OCI-LY7 (cell line): ENCODE data around the gene KLC1. TPM values are rescaled to one million over a fixed set of nuclear protein-coding genes. Genes with fewer than 3 reads are reported as not detected.

Experiments
- BruUV-seq: library from RNA; stranded (reverse); fragments of 400-500 nt; replicated peaks from 2 replicates; lab custom pipeline; 2021; lab: Mats Ljungman, UMichigan
- CTCF ChIA-PET: fragments of 300-600 bp; sonication (Branson Sonifier 250); formaldehyde crosslinking; loops from one replicate; lab custom pipeline; 2022; ENCODE audit warnings: antibody characterized with exemption; ENCODE audit not compliant: unreplicated experiment; lab: Charles Lee
- POLR2A ChIA-PET: fragments of 300-600 bp; sonication (Branson Sonifier 250); formaldehyde crosslinking; loops from one replicate; lab custom pipeline; 2022; ENCODE audit warnings: antibody characterized with exemption; lab: Charles Lee
- DNase-seq: peaks from one replicate; pipeline ENCODE4 v3.0.0-alpha.2; 2015; ENCODE audit warnings: low spot score
- H2AFZ ChIP-seq: fragments of 200-600 bp; sonication (generic), shearing (Covaris generic); 2 replicates; pipeline ENCODE4 v1.6.1; 2014; ENCODE audit warnings: mild to moderate bottlenecking, antibody characterized with exemption, low read length, moderate library complexity
- H3K27ac ChIP-seq: fragments of 200-600 bp; sonication (generic); 2 replicates; pipeline ENCODE4 v1.5.1; 2014; ENCODE audit warnings: mixed run types, low read depth, mild to moderate bottlenecking, moderate library complexity, low read length, inconsistent platforms; ENCODE audit not compliant: poor library complexity, severe bottlenecking
- H3K36me3 ChIP-seq: fragments of 200-600 bp; sonication (generic); 2 replicates; pipeline ENCODE4 v1.6.1; 2014; ENCODE audit warnings: mild to moderate bottlenecking, antibody characterized with exemption, low read length, moderate library complexity, mixed read lengths; ENCODE audit not compliant: insufficient read depth
- H3K4me1 ChIP-seq: fragments of 200-600 bp; sonication (generic); 2 replicates; pipeline ENCODE4 v1.5.1; 2014; ENCODE audit warnings: mild to moderate bottlenecking, low read length; ENCODE audit not compliant: insufficient read depth, poor library complexity, severe bottlenecking
- H3K4me2 ChIP-seq: fragments of 200-600 bp; sonication (generic); 2 replicates; pipeline ENCODE4 v1.6.1; 2014; ENCODE audit warnings: mild to moderate bottlenecking, low read length
- H3K4me3 ChIP-seq: fragments of 200-600 bp; sonication (generic); 2 replicates; pipeline ENCODE4 v1.5.1; 2014; ENCODE audit warnings: mild to moderate bottlenecking, low read depth, low read length; ENCODE audit not compliant: poor library complexity, severe bottlenecking
- H3K79me2 ChIP-seq: fragments of 200-600 bp; sonication (generic); 2 replicates; pipeline ENCODE4 v1.6.1; 2016; ENCODE audit warnings: low read depth, mild to moderate bottlenecking, low read length, moderate library complexity, mixed read lengths; ENCODE audit not compliant: insufficient read depth
- H3K9me2 ChIP-seq: fragments of 200-600 bp; sonication (generic); 2 replicates; pipeline ENCODE4 v1.6.1; 2016; ENCODE audit warnings: mild to moderate bottlenecking, low read length, mixed read lengths; ENCODE audit not compliant: insufficient read depth
- H3K9me3 ChIP-seq: fragments of 200-600 bp; sonication (generic); 2 replicates; pipeline ENCODE4 v1.6.1; 2014; ENCODE audit warnings: mild to moderate bottlenecking, mixed run types, low read length, mixed read lengths
- H4K20me1 ChIP-seq: fragments of 200-600 bp; sonication (generic); 2 replicates; pipeline ENCODE4 v1.6.1; 2014; ENCODE audit warnings: mild to moderate bottlenecking, antibody characterized with exemption, low read length, moderate library complexity, mixed read lengths; ENCODE audit not compliant: insufficient read depth
- CTCF ChIP-seq: fragments of 200-600 bp; sonication (generic); conservative IDR thresholded peaks from 2 replicates; pipeline ENCODE4 v1.5.1; 2014; ENCODE audit warnings: mild to moderate bottlenecking, antibody characterized with exemption, low read length, moderate library complexity, mixed read lengths
- EZH2phosphoT487 ChIP-seq: fragments of 200-600 bp; sonication (generic); IDR thresholded peaks from 2 replicates; pipeline ENCODE4 v1.6.1; 2018; ENCODE audit warnings: low read depth, borderline replicate concordance, mild to moderate bottlenecking, mixed run types, antibody characterized with exemption, low read length, moderate library complexity, mixed read lengths
- intact Hi-C: fragments of 100-400 bp; cut with micrococcal nuclease; formaldehyde crosslinking; loops from one replicate; pipeline ENCODE4 v1.10.0; 2022; ENCODE audit not compliant: unreplicated experiment
- total RNA-seq, 2 experiments: library from RNA; depleted of rRNA in 1 of 2; stranded (reverse); fragments of >200 nt in 1 of 2; shearing (Covaris generic) in 1 of 2; gene quantifications; 2 replicates each; pipeline ENCODE4 v1.2.3, GENCODE V29; 2014 to 2022

Gene KLC1
- total RNA-seq, 2 experiments from 2014 or later = 147 to 157 TPM

- H3K4me1 ChIP-seq = peaks cover 22% of the 10 kb centered on the region
- H3K79me2 ChIP-seq = peaks cover 15% of the 10 kb centered on the region
- POLR2A ChIA-PET = no interaction called here
- no peak overlapping the region for H2AFZ ChIP-seq
- intact Hi-C loops = no loop called here
- BruUV-seq = no TSS peak
- no peaks in the 10 kb centered on the region for H3K9me3 ChIP-seq
- no peak overlapping the region for H3K27ac ChIP-seq
- TF ChIP-seq EZH2phosphoT487 (no peak), CTCF (no peak)
- no peak overlapping the region for H3K4me3 ChIP-seq
- H3K4me2 ChIP-seq = no peak overlapping the region
- H3K36me3 ChIP-seq = peaks cover 96% of the 10 kb centered on the region
- peaks cover 3% of the 10 kb centered on the region; the same call in 1 of the 2 replicates for H4K20me1 ChIP-seq
- no peak for DNase-seq
- CTCF ChIA-PET = no interaction called here
- H3K9me2 ChIP-seq = no peaks in the 10 kb centered on the region
Observed at GRCh38 chr14:103708750-103709187, 79.8 kb downstream of the KLC1 start.

GRCh38 chr14:103709814-103710213 lies 80.8 kb downstream of the KLC1 start:
- Histone ChIP-seq H3K79me2 (peaks cover 26% of the 10 kb centered on the region), H3K9me3 (no peaks in the 10 kb centered on the region), H3K36me3 (peaks cover 92% of the 10 kb centered on the region), H3K4me2 (no peak overlapping the region), H2AFZ (no peak overlapping the region), H3K4me1 (peaks cover 27% of the 10 kb centered on the region), H3K27ac (no peak overlapping the region), H4K20me1 (peaks cover 8% of the 10 kb centered on the region), H3K9me2 (no peaks in the 10 kb centered on the region), H3K4me3 (no peak overlapping the region)
- no peak for DNase-seq
- CTCF ChIA-PET = no interaction called here
- no peak for TF ChIP-seq EZH2phosphoT487
- no peak for TF ChIP-seq CTCF
- intact Hi-C loops = no loop called here
- POLR2A ChIA-PET = no interaction called here
- BruUV-seq = no TSS peak

- no peak overlapping the region for H3K27ac ChIP-seq
- H3K79me2 ChIP-seq = peaks cover 29% of the 10 kb centered on the region
Observed at GRCh38 chr14:103710771-103711377, 81.9 kb downstream of the KLC1 start.

More at GRCh38 chr14:103710771-103711377, 81.9 kb downstream of the KLC1 start:
- POLR2A ChIA-PET = interaction anchor here (1.1 kb wide), 1 partner anchor 9 kb away, joined by 3 read pairs; no protein-coding TSS in a partner anchor
- BruUV-seq = no TSS peak
- Histone ChIP-seq H2AFZ (no peak overlapping the region), H4K20me1 (peaks cover 8% of the 10 kb centered on the region), H3K9me2 (no peaks in the 10 kb centered on the region), H3K36me3 (peaks cover 81% of the 10 kb centered on the region), H3K4me1 (peaks cover 27% of the 10 kb centered on the region), H3K4me2 (peak overlapping the region; percentile 36; the same call in 1 of the 2 replicates), H3K4me3 (no peak overlapping the region), H3K9me3 (no peaks in the 10 kb centered on the region)
- intact Hi-C loops = no loop called here
- CTCF ChIA-PET = no interaction called here
- no peak for DNase-seq
- TF ChIP-seq CTCF = no peak
- TF ChIP-seq EZH2phosphoT487 = no peak
